Ovary (tissue), 3 donors: ENCODE results near the gene IRX4.
"Not testable (repeated sequence)": the region's sequence is repeated elsewhere in the genome, so short reads cannot be mapped to it uniquely, and the experiment has no call there.

Experiments used
- POLR2A ChIP-seq: fragments of 450-650 bp; IDR thresholded peaks from one replicate; pipeline ENCODE4 v1.6.1; 2017; ENCODE audit warnings: antibody characterized with exemption, mild to moderate bottlenecking, moderate library complexity
- TF ChIP-seq, protein P1 (sequence below), 3 donors: fragments of 450-650 bp in 2 of 3; fragments of 200-600 bp in 1 of 3; IDR thresholded peaks; one replicate each; pipeline versions ENCODE4 v1.5.1 to v1.8.0; 2016 to 2022; ENCODE audit warnings: antibody characterized with exemption in 3 of 3, mild to moderate bottlenecking in 1 of 3
- donor health status: DM: no; HTN: no; CAD: no.

DNA sequence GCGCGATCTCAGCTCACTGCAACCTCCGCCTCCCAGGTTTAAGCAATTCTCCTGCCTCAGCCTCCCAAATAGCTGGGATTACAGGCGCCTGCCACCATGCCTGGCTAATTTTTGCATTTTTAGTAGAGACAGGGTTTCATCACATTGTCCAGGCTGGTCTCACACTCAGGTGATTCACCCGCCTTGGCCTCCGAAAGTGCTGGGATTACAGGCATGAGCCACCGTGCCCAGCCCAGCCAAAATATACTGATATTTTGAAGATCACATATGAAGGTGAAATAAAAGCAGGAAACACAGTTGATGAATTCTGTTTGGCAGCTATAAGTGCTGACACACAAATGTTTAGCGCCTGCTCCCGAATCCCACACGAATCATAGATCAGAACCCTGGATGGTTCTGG is 39.0 kb downstream of the IRX4 start:
- TF ChIP-seq, protein P1, sequence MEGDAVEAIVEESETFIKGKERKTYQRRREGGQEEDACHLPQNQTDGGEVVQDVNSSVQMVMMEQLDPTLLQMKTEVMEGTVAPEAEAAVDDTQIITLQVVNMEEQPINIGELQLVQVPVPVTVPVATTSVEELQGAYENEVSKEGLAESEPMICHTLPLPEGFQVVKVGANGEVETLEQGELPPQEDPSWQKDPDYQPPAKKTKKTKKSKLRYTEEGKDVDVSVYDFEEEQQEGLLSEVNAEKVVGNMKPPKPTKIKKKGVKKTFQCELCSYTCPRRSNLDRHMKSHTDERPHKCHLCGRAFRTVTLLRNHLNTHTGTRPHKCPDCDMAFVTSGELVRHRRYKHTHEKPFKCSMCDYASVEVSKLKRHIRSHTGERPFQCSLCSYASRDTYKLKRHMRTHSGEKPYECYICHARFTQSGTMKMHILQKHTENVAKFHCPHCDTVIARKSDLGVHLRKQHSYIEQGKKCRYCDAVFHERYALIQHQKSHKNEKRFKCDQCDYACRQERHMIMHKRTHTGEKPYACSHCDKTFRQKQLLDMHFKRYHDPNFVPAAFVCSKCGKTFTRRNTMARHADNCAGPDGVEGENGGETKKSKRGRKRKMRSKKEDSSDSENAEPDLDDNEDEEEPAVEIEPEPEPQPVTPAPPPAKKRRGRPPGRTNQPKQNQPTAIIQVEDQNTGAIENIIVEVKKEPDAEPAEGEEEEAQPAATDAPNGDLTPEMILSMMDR (IDR thresholded peaks at IDR 0.05), result not testable (repeated sequence)
- not testable (repeated sequence) for TF ChIP-seq POLR2A
